Esophagus muscularis mucosa (tissue), 4 donors: ENCODE measurements around the gene HMGN1. TPM values are rescaled to one million over a fixed set of nuclear protein-coding genes. Genes with fewer than 3 reads are reported as not detected.
"Not testable (repeated sequence)": the region's sequence is repeated elsewhere in the genome, so short reads cannot be mapped to it uniquely, and the experiment has no call there.

Source experiments
- DNase-seq: peaks from one replicate; pipeline ENCODE4 v3.0.0-alpha.2; 2017; ENCODE audit errors: extremely low spot score
- H3K27ac ChIP-seq, 4 donors: fragments of 200-600 bp; sonication (generic); replicated peaks in 1 of 4; 1 replicate in 3 of 4; 2 replicates in 1 of 4; pipeline ENCODE4 v1.5.1; 2016 to 2019; ENCODE audit warnings: mild to moderate bottlenecking in 1 of 4
- H3K27me3 ChIP-seq, 4 donors: fragments of 200-600 bp; sonication (generic); one replicate each; pipeline versions ENCODE4 v1.5.1 to v1.6.0; 2016 to 2019
- H3K36me3 ChIP-seq, 4 donors: fragments of 200-600 bp; sonication (generic); one replicate each; pipeline ENCODE4 v1.5.1; 2016 to 2019
- H3K4me1 ChIP-seq, 4 donors: fragments of 200-600 bp; sonication (generic); one replicate each; pipeline ENCODE4 v1.5.1; 2016 to 2019
- H3K4me3 ChIP-seq, 4 donors: fragments of 200-600 bp; sonication (generic); 1 replicate in 2 of 4; 2 replicates in 2 of 4; pipeline ENCODE4 v1.5.1; 2016 to 2019; ENCODE audit warnings: mild to moderate bottlenecking in 4 of 4, moderate library complexity in 1 of 4
- H3K9me3 ChIP-seq, 4 donors: fragments of 200-600 bp; sonication (generic); 1 replicate in 3 of 4; 2 replicates in 1 of 4; pipeline ENCODE4 v1.5.1; 2016 to 2019
- EP300 ChIP-seq: sonication (generic); formaldehyde crosslinking; IDR thresholded peaks from one replicate; pipeline ENCODE4 v1.6.1; 2017; ENCODE audit warnings: antibody characterized with exemption
- POLR2A ChIP-seq: fragments of 450-650 bp; IDR thresholded peaks from one replicate; pipeline ENCODE4 v1.6.1; 2017; ENCODE audit warnings: antibody characterized with exemption, moderate library complexity, mild to moderate bottlenecking, low read depth
- POLR2AphosphoS5 ChIP-seq, 2 donors: sonication (generic); formaldehyde crosslinking; IDR thresholded peaks; one replicate each; pipeline ENCODE4 v1.6.1; 2017; ENCODE audit warnings: antibody characterized with exemption in 2 of 2
- WGBS: methylation state at CpG from one replicate; pipeline ENCODE4 v1.1.5; 2018; 5-methylcytosine and 5-hydroxymethylcytosine counted together
- intact Hi-C: fragments of 100-400 bp; cut with DNase I; formaldehyde crosslinking; loops from one replicate; pipeline ENCODE4 v1.15.1; 2023
- total RNA-seq, 4 donors: library from RNA; depleted of rRNA; stranded (reverse); fragments of >200 nt; gene quantifications; one replicate each; pipeline versions ENCODE4 v1.1.0 to v1.2.1, GENCODE V29; 2016
- TF ChIP-seq, protein P1 (sequence below), 3 experiments: fragments of 200-600 bp in 2 of 3; fragments of 450-650 bp in 1 of 3; sonication (generic) in 2 of 3; IDR thresholded peaks; one replicate each; pipeline ENCODE4 v1.5.1; 2017 to 2019; ENCODE audit warnings: antibody characterized with exemption in 3 of 3, mild to moderate bottlenecking in 2 of 3, moderate library complexity in 1 of 3

Gene HMGN1
- total RNA-seq, 4 donors from 2014 or later = 69.1 to 77.4 (median 72.1) TPM

DNA sequence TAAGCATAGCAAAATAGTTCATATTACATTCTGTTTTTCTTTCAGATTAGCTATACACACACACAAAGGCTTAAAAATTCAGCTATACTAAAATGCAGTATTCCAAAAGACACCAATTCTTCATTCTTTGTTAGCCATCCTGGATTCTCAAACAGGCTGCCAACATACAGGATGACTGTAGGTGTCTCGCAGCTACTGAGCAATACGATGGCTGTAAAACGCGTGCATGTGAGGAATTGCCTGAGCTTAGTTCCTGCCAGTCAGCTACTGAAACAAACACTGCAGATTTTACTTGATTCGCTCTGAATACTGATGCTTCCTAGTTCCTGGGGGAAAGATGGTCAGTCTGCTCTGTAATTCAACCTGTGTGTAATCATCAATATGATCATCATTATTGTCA lies 24.7 kb upstream of the HMGN1 start:
- no peaks in the 10 kb centered on the region for H3K27me3 ChIP-seq
- H3K4me3 ChIP-seq = no peak overlapping the region
- WGBS = 8% methylated on average over 5 of the region's 5 CpGs
- intact Hi-C loops = no loop called here
- TF ChIP-seq, protein P1, sequence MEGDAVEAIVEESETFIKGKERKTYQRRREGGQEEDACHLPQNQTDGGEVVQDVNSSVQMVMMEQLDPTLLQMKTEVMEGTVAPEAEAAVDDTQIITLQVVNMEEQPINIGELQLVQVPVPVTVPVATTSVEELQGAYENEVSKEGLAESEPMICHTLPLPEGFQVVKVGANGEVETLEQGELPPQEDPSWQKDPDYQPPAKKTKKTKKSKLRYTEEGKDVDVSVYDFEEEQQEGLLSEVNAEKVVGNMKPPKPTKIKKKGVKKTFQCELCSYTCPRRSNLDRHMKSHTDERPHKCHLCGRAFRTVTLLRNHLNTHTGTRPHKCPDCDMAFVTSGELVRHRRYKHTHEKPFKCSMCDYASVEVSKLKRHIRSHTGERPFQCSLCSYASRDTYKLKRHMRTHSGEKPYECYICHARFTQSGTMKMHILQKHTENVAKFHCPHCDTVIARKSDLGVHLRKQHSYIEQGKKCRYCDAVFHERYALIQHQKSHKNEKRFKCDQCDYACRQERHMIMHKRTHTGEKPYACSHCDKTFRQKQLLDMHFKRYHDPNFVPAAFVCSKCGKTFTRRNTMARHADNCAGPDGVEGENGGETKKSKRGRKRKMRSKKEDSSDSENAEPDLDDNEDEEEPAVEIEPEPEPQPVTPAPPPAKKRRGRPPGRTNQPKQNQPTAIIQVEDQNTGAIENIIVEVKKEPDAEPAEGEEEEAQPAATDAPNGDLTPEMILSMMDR (IDR thresholded peaks at IDR 0.05) = peak in 2 of 3 experiments; percentile 32 to 37
- TF ChIP-seq POLR2A = no peak
- no peaks in the 10 kb centered on the region for H3K4me1 ChIP-seq
- H3K36me3 ChIP-seq = no peaks in the 10 kb centered on the region
- no peaks in the 10 kb centered on the region for H3K9me3 ChIP-seq
- DNase-seq = no peak
- H3K27ac ChIP-seq = no peak overlapping the region

DNA sequence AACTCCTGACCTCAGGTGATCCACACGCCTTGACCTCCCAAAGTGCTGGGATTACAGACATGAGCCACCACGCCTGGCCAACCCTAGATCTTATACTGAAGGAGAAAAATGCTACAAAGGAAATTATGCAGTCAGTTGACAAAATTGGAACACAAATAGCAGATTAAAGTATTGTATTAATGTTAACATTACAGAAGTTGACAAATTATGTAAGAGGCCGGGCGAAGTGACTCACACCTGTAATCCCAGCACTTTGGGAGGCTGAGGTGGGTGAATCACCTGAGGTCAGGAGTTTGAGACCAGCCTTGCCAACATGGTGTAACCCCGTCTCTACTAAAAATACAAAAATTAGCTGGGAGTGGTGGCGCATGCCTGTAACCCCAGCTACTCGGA lies 21.0 kb upstream of the HMGN1 start:
- H3K4me1 ChIP-seq, H3K27me3 ChIP-seq, H3K4me3 ChIP-seq, H3K9me3 ChIP-seq, H3K27ac ChIP-seq, intact Hi-C loops, H3K36me3 ChIP-seq, DNase-seq: not testable (repeated sequence)
- WGBS = 78% methylated on average over 7 of the region's 7 CpGs

DNA sequence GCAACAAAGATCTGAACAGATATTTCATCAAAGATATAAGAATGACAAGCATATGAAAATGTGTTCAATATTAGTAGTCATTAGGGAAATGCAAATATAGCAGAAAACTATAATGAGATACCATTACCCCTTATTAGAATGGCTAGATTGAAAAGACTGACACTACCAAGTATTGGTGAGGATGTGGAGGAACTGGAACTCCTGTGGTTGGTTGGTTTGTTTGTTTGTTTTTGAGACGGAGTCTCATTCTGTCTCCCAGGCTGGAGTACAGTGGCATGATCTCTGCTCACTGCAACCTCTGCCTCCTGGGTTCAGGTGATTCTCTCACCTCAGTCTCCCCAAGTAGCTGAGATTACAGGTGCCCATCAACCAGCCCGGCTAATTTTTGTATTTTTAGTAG lies 18.9 kb upstream of the HMGN1 start:
- H3K36me3 ChIP-seq = no peaks in the 10 kb centered on the region
- intact Hi-C loops = no loop called here
- DNase-seq = no peak
- peaks cover 0 to 28% (median 22%) of the 10 kb centered on the region in 4 donors for H3K4me1 ChIP-seq
- H3K27me3 ChIP-seq = no peaks in the 10 kb centered on the region
- H3K9me3 ChIP-seq = no peaks in the 10 kb centered on the region
- H3K4me3 ChIP-seq = no peak overlapping the region
- WGBS = 92% methylated on average over 2 of the region's 2 CpGs
- TF ChIP-seq POLR2A (no peak), EP300 (no peak), POLR2AphosphoS5 (IDR thresholded peaks at IDR 0.05) (no peak)
- TF ChIP-seq, protein P1 (IDR thresholded peaks at IDR 0.05) = no peak
- no peak overlapping the region for H3K27ac ChIP-seq

DNA sequence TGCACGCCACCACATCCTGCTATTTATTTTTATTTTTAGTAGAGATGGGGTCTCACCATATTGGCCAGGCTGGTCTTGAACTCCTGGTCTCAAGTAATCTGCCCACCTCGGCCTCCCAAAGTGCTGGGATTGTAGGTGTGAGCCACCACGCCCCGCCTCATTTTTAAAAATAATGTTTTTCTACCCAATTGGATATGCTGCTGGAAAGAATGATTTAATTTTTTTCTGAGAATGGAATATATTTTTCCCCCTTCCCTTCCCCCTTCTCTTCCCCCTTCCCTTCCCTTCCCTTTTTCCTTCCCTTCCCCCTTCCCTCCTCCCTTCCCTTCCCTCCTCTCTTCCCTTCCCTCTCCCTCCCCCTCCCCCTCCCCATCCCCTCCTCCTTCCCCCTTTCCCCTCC lies 17.7 kb upstream of the HMGN1 start:
- no peak overlapping the region for H3K27ac ChIP-seq
- no peaks in the 10 kb centered on the region for H3K27me3 ChIP-seq
- no peak for DNase-seq
- peaks cover 0 to 30% (median 22%) of the 10 kb centered on the region in 4 donors for H3K4me1 ChIP-seq
- no peaks in the 10 kb centered on the region for H3K9me3 ChIP-seq
- WGBS = 94% methylated on average over 4 of the region's 4 CpGs
- intact Hi-C loops = no loop called here
- TF ChIP-seq EP300 (no peak), POLR2A (no peak), POLR2AphosphoS5 (IDR thresholded peaks at IDR 0.05) (no peak)
- TF ChIP-seq, protein P1 (IDR thresholded peaks at IDR 0.05) = no peak
- H3K4me3 ChIP-seq = no peak overlapping the region
- no peaks in the 10 kb centered on the region for H3K36me3 ChIP-seq

DNA sequence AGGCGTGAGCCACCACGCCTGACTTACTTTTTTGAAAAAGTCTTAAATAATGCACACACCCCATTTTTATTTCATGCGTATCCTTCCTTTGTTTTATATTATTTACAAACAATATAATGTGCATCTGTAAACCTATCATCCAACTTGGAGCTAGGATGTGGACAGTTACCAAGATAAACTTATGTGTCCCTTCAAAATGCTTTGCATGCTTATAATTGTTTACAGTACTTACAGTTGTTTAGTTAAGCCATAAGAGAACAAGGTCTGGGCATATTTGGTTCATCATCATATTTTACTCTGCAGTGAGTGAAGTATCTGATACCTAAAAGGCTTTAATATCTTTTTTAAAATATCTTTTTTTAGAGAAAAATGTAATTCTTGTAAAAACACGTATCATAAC lies 16.1 kb upstream of the HMGN1 start:
- no peaks in the 10 kb centered on the region for H3K9me3 ChIP-seq
- WGBS = 78% methylated on average over 4 of the region's 4 CpGs

More for the DNA sequence above, 16.1 kb upstream of the HMGN1 start:
- no peaks in the 10 kb centered on the region for H3K27me3 ChIP-seq
- TF ChIP-seq EP300 (no peak), POLR2AphosphoS5 (IDR thresholded peaks at IDR 0.05) (no peak), POLR2A (no peak)
- TF ChIP-seq, protein P1 (IDR thresholded peaks at IDR 0.05) = no peak
- no peak overlapping the region for H3K4me3 ChIP-seq
- no peaks in the 10 kb centered on the region for H3K36me3 ChIP-seq
- intact Hi-C loops = no loop called here
- H3K4me1 ChIP-seq = peaks cover 0 to 30% (median 22%) of the 10 kb centered on the region in 4 donors
- DNase-seq = no peak
- peak overlapping the region; percentile 57 to 80 (median 65) for H3K27ac ChIP-seq
